AG04450 (cell line): ENCODE results near the gene TSPAN1. TPM values are rescaled to one million over a fixed set of nuclear protein-coding genes. Genes with fewer than 3 reads are reported as not detected.
A peak's percentile ranks its signal among the peaks of the same experiment; 100 is the strongest.

Source experiments
- CTCF ChIA-PET: fragments of 300-600, 350-600 bp; formaldehyde crosslinking; extraction: SDS; loops from one replicate; lab custom pipeline; 2022; ENCODE audit warnings: antibody characterized with exemption, inconsistent platforms; lab: Charles Lee
- POLR2A ChIA-PET: fragments of 350-600 bp; formaldehyde crosslinking; extraction: SDS; loops from one replicate; lab custom pipeline; 2021; ENCODE audit warnings: antibody characterized with exemption, inconsistent platforms; lab: Yijun Ruan, JAX
- DNase-seq: peaks from one replicate; pipeline ENCODE4 v3.0.0-alpha.2; 2011; ENCODE audit warnings: low read depth, low spot score
- H3K27ac ChIP-seq: one replicate; pipeline ENCODE4 v1.5.1; 2012; ENCODE audit warnings: low read depth, low read length, control low read depth
- H3K27me3 ChIP-seq: one replicate; pipeline ENCODE4 v1.6.0; 2012; ENCODE audit warnings: low read length; ENCODE audit not compliant: control insufficient read depth, insufficient read depth
- H3K4me3 ChIP-seq: 2 replicates; pipeline ENCODE4 v1.5.1; 2011; ENCODE audit warnings: mild to moderate bottlenecking, low read depth, low read length, control low read depth
- H3K9me3 ChIP-seq: 2 replicates; pipeline ENCODE4 v1.5.1; 2012; ENCODE audit warnings: low read length; ENCODE audit not compliant: control insufficient read depth, insufficient read depth
- CTCF ChIP-seq: IDR thresholded peaks from 2 replicates; pipeline ENCODE4 v1.5.1; 2011; ENCODE audit warnings: low read depth, low read length, control low read depth, inconsistent platforms
- polyA plus RNA-seq: library from polyadenylated mRNA; depleted of rRNA; stranded (reverse); fragments of >200 nt; gene quantifications from 2 replicates; pipeline ENCODE4 v1.2.3, GENCODE V29; 2011

Gene TSPAN1
- polyA plus RNA-seq, 1 experiment, result 0.43 TPM

- no peaks in the 10 kb centered on the region for H3K27me3 ChIP-seq
- H3K27ac ChIP-seq, result no peak overlapping the region
- no peak for DNase-seq
- no peaks in the 10 kb centered on the region for H3K9me3 ChIP-seq
- POLR2A ChIA-PET, result interaction anchor here (0.7 kb wide), 1 partner anchor 40 kb away, joined by 3 read pairs; no protein-coding TSS in a partner anchor
- peak overlapping the region; percentile 80 for H3K4me3 ChIP-seq
- CTCF ChIA-PET, result interaction anchor here (0.6 to 1.5 kb wide), 2 partner anchors 14 to 44 kb away, joined by 3 to 4 read pairs; no protein-coding TSS in a partner anchor
- no peak for TF ChIP-seq CTCF
These were observed 41.0 kb upstream of the TSPAN1 start for GRCh38 chr1:46133781-46134350.

DNA sequence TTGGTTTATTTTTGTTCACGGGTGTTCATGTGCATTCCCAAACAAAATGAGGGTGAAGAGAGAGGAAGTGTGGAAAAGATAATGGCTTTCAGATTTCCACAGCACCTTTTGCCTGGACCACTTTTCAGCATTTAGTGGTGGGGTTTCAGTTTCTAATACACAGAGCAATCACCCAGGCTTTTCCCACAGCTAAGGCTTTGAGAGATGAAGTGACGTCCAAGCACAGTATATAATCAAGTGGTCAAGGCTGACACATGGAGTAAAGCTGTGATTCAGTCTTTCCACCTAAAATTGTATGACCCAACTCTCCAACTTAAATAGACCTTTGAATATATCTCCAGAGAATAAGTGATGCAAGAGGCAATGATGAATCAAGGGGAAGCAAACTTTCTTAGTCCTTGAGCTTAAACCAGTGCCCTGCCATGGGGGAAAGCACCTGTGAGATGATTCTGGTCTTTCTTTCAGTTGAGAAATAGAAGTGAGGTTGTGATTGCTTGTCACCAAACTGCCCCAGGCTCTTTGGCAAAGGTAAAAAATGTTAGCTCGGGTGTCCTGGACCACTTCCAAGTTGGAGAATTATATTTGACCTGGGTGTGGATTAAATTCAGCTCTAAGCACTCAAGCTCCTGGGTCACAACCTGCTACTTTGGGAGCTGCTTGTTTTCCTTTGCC, 40.1 kb upstream of the TSPAN1 start:
- CTCF ChIA-PET, result interaction anchor here (1.5 kb wide), 1 partner anchor 13 kb away, joined by 4 read pairs; no protein-coding TSS in a partner anchor

DNA sequence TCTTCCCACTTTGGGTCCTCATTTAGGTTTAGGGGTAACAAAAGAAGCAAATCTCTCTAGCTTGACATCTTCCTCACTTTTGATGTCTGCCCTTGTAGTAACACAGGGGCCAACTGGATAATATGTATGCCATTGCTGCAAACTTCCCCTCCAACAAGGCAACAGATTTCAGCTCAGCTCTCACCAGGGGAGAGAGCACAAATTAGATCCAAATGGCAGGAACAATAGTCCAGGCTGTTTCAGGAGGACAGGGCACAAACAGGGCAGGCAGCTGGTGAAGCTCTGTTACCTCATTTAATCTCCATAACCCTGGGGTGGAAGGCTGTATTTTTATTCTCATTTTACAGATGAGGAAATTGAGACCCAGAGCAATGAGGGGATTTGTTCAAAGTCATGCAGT, 38.2 kb upstream of the TSPAN1 start:
- H3K9me3 ChIP-seq, result no peaks in the 10 kb centered on the region
- H3K27me3 ChIP-seq, result no peaks in the 10 kb centered on the region
- TF ChIP-seq CTCF, result no peak
- CTCF ChIA-PET, result interaction anchor here (2.0 kb wide), 1 partner anchor 87 kb away, joined by 8 read pairs; no protein-coding TSS in a partner anchor
- H3K27ac ChIP-seq, result no peak overlapping the region
- POLR2A ChIA-PET, result no interaction called here
- DNase-seq, result no peak
- H3K4me3 ChIP-seq, result no peak overlapping the region

More for the DNA sequence above, 40.1 kb upstream of the TSPAN1 start:
- Histone ChIP-seq H3K27ac (peak overlapping the region; percentile 31), H3K4me3 (no peak overlapping the region), H3K9me3 (no peaks in the 10 kb centered on the region), H3K27me3 (no peaks in the 10 kb centered on the region)
- no peak for TF ChIP-seq CTCF
- POLR2A ChIA-PET, result no interaction called here
- DNase-seq, result peak; percentile 60

DNA sequence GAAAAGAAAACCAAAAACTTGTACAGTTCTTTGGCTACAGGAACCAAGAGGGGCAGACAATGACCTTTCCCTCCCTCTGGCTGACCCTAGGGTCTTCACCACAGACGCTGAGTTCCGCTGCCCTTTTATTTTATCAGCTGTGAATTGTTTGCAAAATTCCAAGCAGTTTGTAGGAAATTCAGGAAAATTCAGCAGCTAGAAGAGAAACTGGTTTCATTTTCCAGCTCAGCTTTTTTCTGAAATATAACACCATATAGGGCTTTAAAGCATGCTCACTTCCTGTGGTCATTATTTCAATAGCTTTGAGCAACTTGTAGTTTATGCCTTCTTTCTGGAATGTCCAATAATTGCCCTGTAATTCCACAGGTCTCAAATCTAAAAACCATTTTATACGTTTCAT, 37.0 kb upstream of the TSPAN1 start:
- TF ChIP-seq CTCF, result no peak
- DNase-seq, result no peak
- Histone ChIP-seq H3K27me3 (no peaks in the 10 kb centered on the region), H3K9me3 (no peaks in the 10 kb centered on the region), H3K4me3 (peak overlapping the region; percentile 62), H3K27ac (peak overlapping the region; percentile 90)
- CTCF ChIA-PET, result interaction anchor here (0.6 to 2.0 kb wide), 3 partner anchors 65 to 92 kb away, joined by 3 to 8 read pairs (median 4); no protein-coding TSS in a partner anchor
- POLR2A ChIA-PET, result interaction anchor here (0.6 to 1.0 kb wide), 2 partner anchors 10 to 14 kb away, joined by 3 read pairs; no protein-coding TSS in a partner anchor

- POLR2A ChIA-PET, result interaction anchor here (0.7 kb wide), 1 partner anchor 11 kb away, joined by 3 read pairs; no protein-coding TSS in a partner anchor
These were observed 26.6 kb upstream of the TSPAN1 start for GRCh38 chr1:46148318-46148717.

More at GRCh38 chr1:46148318-46148717, 26.6 kb upstream of the TSPAN1 start:
- CTCF ChIA-PET, result interaction anchor here (0.9 to 1.2 kb wide), 3 partner anchors 14 to 112 kb away, joined by 3 to 4 read pairs (median 3); no protein-coding TSS in a partner anchor
- no peak overlapping the region for H3K27ac ChIP-seq
- TF ChIP-seq CTCF, result no peak
- no peak for DNase-seq
- no peak overlapping the region for H3K4me3 ChIP-seq
- H3K27me3 ChIP-seq, result peaks cover 4% of the 10 kb centered on the region
- no peaks in the 10 kb centered on the region for H3K9me3 ChIP-seq
